NCI-H1417 (cell line): ENCODE measurements around the gene NUTM2F.
"Not testable (repeated sequence)": the region's sequence is repeated elsewhere in the genome, so short reads cannot be mapped to it uniquely, and the experiment has no call there.

Experiments used
- DNase-seq, 3 experiments: peaks; one replicate each; lab custom pipeline; 2025; lab: John Stamatoyannopoulos, UW

The NUTM2F gene

GRCh38 chr9:94328544-94328943 lies at the start of gene NUTM2F:
Gene NUTM2F, minus strand, starts transcription at chr9:94328644. Its CDS starts 21 bp downstream, at chr9:94328623.
- DNase-seq, result not testable (repeated sequence)

GRCh38 chr9:94375197-94375596 lies 46.8 kb upstream of the NUTM2F start:
- peak in 1 of 3 experiments; percentile 49 for DNase-seq

GRCh38 chr9:94374176-94375056 lies 46.0 kb upstream of the NUTM2F start:
- DNase-seq, result peak; percentile 87 to 99 (median 95)

- not testable (repeated sequence) for DNase-seq
Measured at GRCh38 chr9:94373779-94374175, 45.3 kb upstream of the NUTM2F start.

- not testable (repeated sequence) for DNase-seq
Measured at GRCh38 chr9:94370266-94370665, 41.8 kb upstream of the NUTM2F start.

GRCh38 chr9:94364093-94364614 lies 35.7 kb upstream of the NUTM2F start:
- not testable (repeated sequence) for DNase-seq

GRCh38 chr9:94357158-94357557 lies 28.7 kb upstream of the NUTM2F start:
- DNase-seq, result not testable (repeated sequence)

- DNase-seq, result not testable (repeated sequence)
Measured at GRCh38 chr9:94351901-94352723, 23.7 kb upstream of the NUTM2F start.

- DNase-seq, result not testable (repeated sequence)
Measured at GRCh38 chr9:94348754-94349153, 20.3 kb upstream of the NUTM2F start.

GRCh38 chr9:94347451-94347850 lies 19.0 kb upstream of the NUTM2F start:
- not testable (repeated sequence) for DNase-seq

- not testable (repeated sequence) for DNase-seq
Measured at GRCh38 chr9:94341703-94342102, 13.3 kb upstream of the NUTM2F start.

- not testable (repeated sequence) for DNase-seq
Measured at GRCh38 chr9:94340750-94341149, 12.3 kb upstream of the NUTM2F start.

GRCh38 chr9:94339657-94340056 lies 11.2 kb upstream of the NUTM2F start:
- DNase-seq, result not testable (repeated sequence)

- DNase-seq, result not testable (repeated sequence)
Measured at GRCh38 chr9:94338723-94339122, 10.3 kb upstream of the NUTM2F start.

GRCh38 chr9:94336445-94336844 lies 8.0 kb upstream of the NUTM2F start:
- not testable (repeated sequence) for DNase-seq

GRCh38 chr9:94325583-94325982 lies 2.9 kb downstream of the NUTM2F start:
- DNase-seq, result not testable (repeated sequence)

- not testable (repeated sequence) for DNase-seq
Measured at GRCh38 chr9:94323153-94323798, 5.2 kb downstream of the NUTM2F start.

- not testable (repeated sequence) for DNase-seq
Measured at GRCh38 chr9:94322342-94322940, 6.0 kb downstream of the NUTM2F start.

GRCh38 chr9:94317949-94318657 lies 10.3 kb downstream of the NUTM2F start:
- DNase-seq, result not testable (repeated sequence)

GRCh38 chr9:94316236-94316635 lies 12.2 kb downstream of the NUTM2F start:
- not testable (repeated sequence) for DNase-seq
